ENCODE measurements around the gene TMEM120B.

GRCh38 chr12:121668750-121669520 lies 43.6 kb upstream of the TMEM120B start:
- TF ChIP-seq POLR2AphosphoS5 (IDR thresholded peaks at IDR 0.05) (no peak), CTCF (IDR thresholded peaks at IDR 0.05) (peak in 5 of 6 experiments; percentile 44 to 58 (median 54))

Measured in upper lobe of left lung (tissue), 4 donors.